IMR-90 (cell line): Measurements from ENCODE around the gene SLC6A13.

ENCODE experiments used
- BHLHE40 ChIP-seq: fragments of 150-350 bp; IDR thresholded peaks from 2 replicates; pipeline ENCODE4 v1.6.1; 2016; ENCODE audit warnings: mild to moderate bottlenecking, low read depth, low read length
- CEBPB ChIP-seq: IDR thresholded peaks from 2 replicates; pipeline ENCODE4 v1.6.1; 2012; ENCODE audit warnings: low read depth, low read length, improper control_type of control experiment
- CHD1 ChIP-seq: IDR thresholded peaks from 2 replicates; pipeline ENCODE4 v1.6.1; 2012; ENCODE audit warnings: low read depth, low read length, improper control_type of control experiment
- MAFK ChIP-seq: IDR thresholded peaks from 2 replicates; pipeline ENCODE4 v1.6.1; 2012; ENCODE audit warnings: low read depth, low read length, improper control_type of control experiment
- MAZ ChIP-seq: IDR thresholded peaks from 2 replicates; pipeline ENCODE4 v1.6.1; 2012; ENCODE audit warnings: low read depth, mild to moderate bottlenecking, low read length, improper control_type of control experiment, moderate library complexity, borderline replicate concordance
- MXI1 ChIP-seq: IDR thresholded peaks from 2 replicates; pipeline ENCODE4 v1.6.1; 2012; ENCODE audit warnings: low read depth, mild to moderate bottlenecking, low read length, moderate library complexity, borderline replicate concordance
- POLR2A ChIP-seq: IDR thresholded peaks from 2 replicates; pipeline ENCODE4 v1.6.1; 2012; ENCODE audit warnings: mild to moderate bottlenecking, low read depth, low read length
- RCOR1 ChIP-seq: IDR thresholded peaks from 2 replicates; pipeline ENCODE4 v1.6.1; 2012; ENCODE audit warnings: mild to moderate bottlenecking, low read length, improper control_type of control experiment; ENCODE audit not compliant: insufficient replicate concordance
- SMC3 ChIP-seq: fragments of 150-350 bp; IDR thresholded peaks from 2 replicates; pipeline ENCODE4 v1.6.1; 2016; ENCODE audit warnings: low read depth, mild to moderate bottlenecking, antibody characterized with exemption, low read length, moderate library complexity
- TF ChIP-seq, protein P1 (sequence below): conservative IDR thresholded peaks from 2 replicates; pipeline ENCODE4 v1.5.1; 2012; ENCODE audit warnings: mild to moderate bottlenecking, low read depth, low read length, improper control_type of control experiment
- TF ChIP-seq, protein P2 (sequence below): fragments of 150-350 bp; IDR thresholded peaks from 2 replicates; pipeline ENCODE4 v1.6.1; 2017; ENCODE audit warnings: mild to moderate bottlenecking, antibody characterized with exemption, low read length, low read depth
- TF ChIP-seq, protein P3 (sequence below): fragments of 150-350 bp; IDR thresholded peaks from 2 replicates; pipeline ENCODE4 v1.6.1; 2016; ENCODE audit warnings: low read depth, mild to moderate bottlenecking, low read length, moderate library complexity, borderline replicate concordance

DNA sequence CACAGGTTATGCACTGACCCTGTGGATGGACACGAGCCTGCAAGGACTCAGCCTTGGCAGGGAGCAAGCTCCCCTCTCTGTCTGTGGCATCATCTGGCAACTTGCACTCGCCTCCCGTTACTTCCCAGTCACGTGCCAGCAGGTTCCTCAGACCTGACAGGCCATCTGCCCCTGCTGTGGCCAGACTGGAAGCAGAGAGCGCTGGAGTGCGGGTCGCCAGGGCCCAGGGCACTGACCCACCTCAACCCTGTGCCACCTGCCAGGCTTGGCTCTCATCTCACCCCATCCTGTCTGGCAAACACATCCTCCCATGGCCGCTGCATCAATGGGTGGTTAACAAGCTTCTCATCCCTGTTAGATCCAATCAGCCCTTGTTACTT lies 77.1 kb downstream of the SLC6A13 start:
- TF ChIP-seq SMC3 (no peak), POLR2A (no peak), BHLHE40 (no peak), MAFK (no peak), CEBPB (no peak), MAZ (no peak), RCOR1 (no peak), MXI1 (no peak), CHD1 (no peak)
- TF ChIP-seq, protein P1, sequence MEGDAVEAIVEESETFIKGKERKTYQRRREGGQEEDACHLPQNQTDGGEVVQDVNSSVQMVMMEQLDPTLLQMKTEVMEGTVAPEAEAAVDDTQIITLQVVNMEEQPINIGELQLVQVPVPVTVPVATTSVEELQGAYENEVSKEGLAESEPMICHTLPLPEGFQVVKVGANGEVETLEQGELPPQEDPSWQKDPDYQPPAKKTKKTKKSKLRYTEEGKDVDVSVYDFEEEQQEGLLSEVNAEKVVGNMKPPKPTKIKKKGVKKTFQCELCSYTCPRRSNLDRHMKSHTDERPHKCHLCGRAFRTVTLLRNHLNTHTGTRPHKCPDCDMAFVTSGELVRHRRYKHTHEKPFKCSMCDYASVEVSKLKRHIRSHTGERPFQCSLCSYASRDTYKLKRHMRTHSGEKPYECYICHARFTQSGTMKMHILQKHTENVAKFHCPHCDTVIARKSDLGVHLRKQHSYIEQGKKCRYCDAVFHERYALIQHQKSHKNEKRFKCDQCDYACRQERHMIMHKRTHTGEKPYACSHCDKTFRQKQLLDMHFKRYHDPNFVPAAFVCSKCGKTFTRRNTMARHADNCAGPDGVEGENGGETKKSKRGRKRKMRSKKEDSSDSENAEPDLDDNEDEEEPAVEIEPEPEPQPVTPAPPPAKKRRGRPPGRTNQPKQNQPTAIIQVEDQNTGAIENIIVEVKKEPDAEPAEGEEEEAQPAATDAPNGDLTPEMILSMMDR = no peak
- TF ChIP-seq, protein P2, sequence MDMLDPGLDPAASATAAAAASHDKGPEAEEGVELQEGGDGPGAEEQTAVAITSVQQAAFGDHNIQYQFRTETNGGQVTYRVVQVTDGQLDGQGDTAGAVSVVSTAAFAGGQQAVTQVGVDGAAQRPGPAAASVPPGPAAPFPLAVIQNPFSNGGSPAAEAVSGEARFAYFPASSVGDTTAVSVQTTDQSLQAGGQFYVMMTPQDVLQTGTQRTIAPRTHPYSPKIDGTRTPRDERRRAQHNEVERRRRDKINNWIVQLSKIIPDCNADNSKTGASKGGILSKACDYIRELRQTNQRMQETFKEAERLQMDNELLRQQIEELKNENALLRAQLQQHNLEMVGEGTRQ = no peak
- TF ChIP-seq, protein P3, sequence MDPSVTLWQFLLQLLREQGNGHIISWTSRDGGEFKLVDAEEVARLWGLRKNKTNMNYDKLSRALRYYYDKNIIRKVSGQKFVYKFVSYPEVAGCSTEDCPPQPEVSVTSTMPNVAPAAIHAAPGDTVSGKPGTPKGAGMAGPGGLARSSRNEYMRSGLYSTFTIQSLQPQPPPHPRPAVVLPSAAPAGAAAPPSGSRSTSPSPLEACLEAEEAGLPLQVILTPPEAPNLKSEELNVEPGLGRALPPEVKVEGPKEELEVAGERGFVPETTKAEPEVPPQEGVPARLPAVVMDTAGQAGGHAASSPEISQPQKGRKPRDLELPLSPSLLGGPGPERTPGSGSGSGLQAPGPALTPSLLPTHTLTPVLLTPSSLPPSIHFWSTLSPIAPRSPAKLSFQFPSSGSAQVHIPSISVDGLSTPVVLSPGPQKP = no peak
